Measurements from ENCODE around the gene CUTC. TPM values are rescaled to one million over a fixed set of nuclear protein-coding genes. Genes with fewer than 3 reads are reported as not detected.

The CUTC gene
- total RNA-seq, 1 donor from 2014 or later = 10.3 TPM

- no peak overlapping the region for H2AFZ ChIP-seq (ENCODE audit: low read depth, low read length)
- H3K27me3 ChIP-seq (ENCODE audit: insufficient read depth, low read length) = no peaks in the 10 kb centered on the region
- peaks cover 33% of the 10 kb centered on the region for H3K4me1 Mint-ChIP-seq (ENCODE audit: low read depth, unreplicated experiment)
- no peaks in the 10 kb centered on the region for H3K36me3 ChIP-seq (ENCODE audit: insufficient read depth, low read length)
- H3K36me3 Mint-ChIP-seq (ENCODE audit: low read depth, unreplicated experiment) = no peaks in the 10 kb centered on the region
- H3K9ac ChIP-seq (ENCODE audit: low read length) = no peak overlapping the region
- H3K4me1 ChIP-seq (ENCODE audit: insufficient read depth, low read length) = peaks cover 30% of the 10 kb centered on the region
- H3K4me3 ChIP-seq (ENCODE audit: insufficient read depth, low read depth, low read length) = no peak overlapping the region
- FAIRE-seq (no peak), DNase-seq (ENCODE audit: low read depth) (no peak)
- peak overlapping the region; percentile 88 for H3K4me2 ChIP-seq (ENCODE audit: low read length)
- H3K9me3 Mint-ChIP-seq (ENCODE audit: unreplicated experiment) = no peaks in the 10 kb centered on the region
- peak overlapping the region; percentile 99 for H3K27ac Mint-ChIP-seq (ENCODE audit: unreplicated experiment)
- no peaks in the 10 kb centered on the region for H3K9me3 ChIP-seq (ENCODE audit: insufficient read depth, low read depth, low read length)
- no peaks in the 10 kb centered on the region for H3K79me2 ChIP-seq (ENCODE audit: insufficient read depth, low read length)
- no peaks in the 10 kb centered on the region for H4K20me1 ChIP-seq (ENCODE audit: insufficient read depth, low read length)
- H3K27ac ChIP-seq (ENCODE audit: low read depth, low read length) = peak overlapping the region; percentile 97
- no peak overlapping the region for H3K4me3 Mint-ChIP-seq (ENCODE audit: unreplicated experiment)
- H3K27me3 Mint-ChIP-seq (ENCODE audit: low read depth, unreplicated experiment) = no peaks in the 10 kb centered on the region
- TF ChIP-seq EZH2 (IDR thresholded peaks at IDR 0.05; ENCODE audit: insufficient read depth, low read length) = no peak
- TF ChIP-seq CTCF (IDR thresholded peaks at IDR 0.05; ENCODE audit: insufficient read depth, low read depth, low read length) = no peak
Measured at GRCh38 chr10:99777918-99778714, 46.1 kb downstream of the CUTC start.

DNA sequence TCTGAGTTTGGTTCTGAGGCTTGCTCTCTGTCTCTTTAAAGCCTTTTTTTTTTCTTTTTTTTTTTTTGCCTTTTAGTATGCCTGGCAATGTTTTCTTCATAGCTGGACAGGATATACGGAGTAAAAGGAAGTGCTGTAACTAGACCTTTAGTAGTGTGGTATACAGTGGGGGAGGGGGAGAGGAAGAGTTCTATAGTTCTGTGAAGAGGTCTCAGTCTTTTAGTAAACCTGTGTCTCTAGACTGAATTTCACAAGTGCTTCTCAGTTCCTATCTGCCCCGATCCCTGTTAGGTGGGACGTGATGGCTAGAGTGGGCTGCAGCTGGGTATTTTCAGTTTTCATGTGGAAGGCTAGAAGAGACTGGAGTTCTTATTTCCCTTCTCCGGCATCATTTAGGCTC lies 47.3 kb downstream of the CUTC start:
- Mint-ChIP-seq H3K4me3 (ENCODE audit: unreplicated experiment) (no peak overlapping the region), H3K27ac (ENCODE audit: unreplicated experiment) (peak overlapping the region; percentile 99)
- peak; percentile 67 for DNase-seq (ENCODE audit: low read depth)

More for the DNA sequence above, 47.3 kb downstream of the CUTC start:
- Histone ChIP-seq H3K4me3 (ENCODE audit: insufficient read depth, low read depth, low read length) (peak overlapping the region; percentile 53), H3K79me2 (ENCODE audit: insufficient read depth, low read length) (no peaks in the 10 kb centered on the region), H4K20me1 (ENCODE audit: insufficient read depth, low read length) (no peaks in the 10 kb centered on the region), H3K4me2 (ENCODE audit: low read length) (peak overlapping the region; percentile 88), H3K9me3 (ENCODE audit: insufficient read depth, low read depth, low read length) (no peaks in the 10 kb centered on the region), H3K4me1 (ENCODE audit: insufficient read depth, low read length) (peaks cover 40% of the 10 kb centered on the region), H3K27ac (ENCODE audit: low read depth, low read length) (peak overlapping the region; percentile 97), H3K27me3 (ENCODE audit: insufficient read depth, low read length) (no peaks in the 10 kb centered on the region), H2AFZ (ENCODE audit: low read depth, low read length) (peak overlapping the region; percentile 35), H3K9ac (ENCODE audit: low read length) (peak overlapping the region; percentile 85), H3K36me3 (ENCODE audit: insufficient read depth, low read length) (no peaks in the 10 kb centered on the region)
- no peaks in the 10 kb centered on the region for H3K9me3 Mint-ChIP-seq (ENCODE audit: unreplicated experiment)
- peaks cover 37% of the 10 kb centered on the region for H3K4me1 Mint-ChIP-seq (ENCODE audit: low read depth, unreplicated experiment)
- H3K27me3 Mint-ChIP-seq (ENCODE audit: low read depth, unreplicated experiment) = no peaks in the 10 kb centered on the region
- peak; percentile 17 for FAIRE-seq
- no peak for TF ChIP-seq CTCF (IDR thresholded peaks at IDR 0.05; ENCODE audit: insufficient read depth, low read depth, low read length)
- TF ChIP-seq EZH2 (IDR thresholded peaks at IDR 0.05; ENCODE audit: insufficient read depth, low read length) = no peak
- H3K36me3 Mint-ChIP-seq (ENCODE audit: low read depth, unreplicated experiment) = no peaks in the 10 kb centered on the region

All from astrocyte (in vitro differentiated cells and primary cell).